ENCODE measurements around the gene ZBTB42. TPM values are rescaled to one million over a fixed set of nuclear protein-coding genes. Genes with fewer than 3 reads are reported as not detected.

ZBTB42 gene
- total and polyA plus RNA-seq, 2 of the 13 experiments (the other 11 are each of a cell fraction or from before 2014, with no cell fraction given) = 2.8 to 4.2 TPM

- TF ChIP-seq SKIL (CRISPR knock-in tag; IDR thresholded peaks at IDR 0.05; ENCODE audit: borderline replicate concordance) = no peak
These were observed 18.7 kb upstream of the ZBTB42 start (continued) for GRCh38 chr14:104782086-104782807.

- Histone ChIP-seq H3K9me3 (ENCODE audit: low read length) (no peaks in the 10 kb centered on the region), H4K20me1 (ENCODE audit: insufficient read depth, low read length) (0 out of 2 replicates have a peak, but pooled peaks cover under 1% of the 10 kb centered on the region), H3K4me2 (ENCODE audit: low read depth, low read length) (no peak overlapping the region), H3K9ac (ENCODE audit: insufficient read depth, low read depth, low read length) (no peak overlapping the region), H3K27me3 (ENCODE audit: control insufficient read depth in 1 of 2, insufficient read depth in 2 of 2, low read length in 2 of 2) (no peaks in the 10 kb centered on the region), H2AFZ (ENCODE audit: low read length) (no peak overlapping the region), H3K36me3 (replicated peaks in 1 of 2; ENCODE audit: control insufficient read depth in 1 of 2, insufficient read depth in 2 of 2, low read length in 2 of 2) (peaks cover 12 to 14% of the 10 kb centered on the region in 2 experiments; a peak in 2 of 5 replicates), H3K79me2 (ENCODE audit: insufficient read depth, low read length) (no peaks in the 10 kb centered on the region), H3K27ac (ENCODE audit: extremely low read length, insufficient read depth, low read length) (no peak overlapping the region), H3K4me1 (ENCODE audit: insufficient read depth, low read length) (peaks cover 2% of the 10 kb centered on the region), H3K4me3 (replicated peaks in 1 of 3; ENCODE audit: insufficient read depth in 1 of 3, low read depth in 2 of 3, low read length in 3 of 3) (no peak overlapping the region)
- in situ Hi-C loops (cut with HindIII; ENCODE audit: extremely low pct_ligation_motif_present, low pct_unique_long_range_greater_than_20kb) = no loop called here
- 80% methylated on average over 1 of the region's 13 CpGs for WGBS (ENCODE audit: low lambda C conversion rate)
- FAIRE-seq (no peak), ATAC-seq (no peak), DNase-seq (ENCODE audit: low spot score) (no peak)
- ChIA-PET CTCF (ENCODE audit: low intra/inter-chr PET ratio, low total read pairs) (no interaction called here), POLR2A (no interaction called here)
- intact Hi-C loops (cut with micrococcal nuclease; ENCODE audit: unreplicated experiment) = no loop called here
- BruUV-seq (replicated peaks) = no TSS peak
- TF ChIP-seq ZNF496 (CRISPR knock-in tag; IDR thresholded peaks at IDR 0.05; ENCODE audit: insufficient replicate concordance) = no peak
- TF ChIP-seq CAMTA2 (CRISPR knock-in tag; IDR thresholded peaks at IDR 0.05; ENCODE audit: borderline replicate concordance) = no peak
- TF ChIP-seq ZSCAN22 (CRISPR knock-in tag; IDR thresholded peaks at IDR 0.05) = no peak
- no peak for TF ChIP-seq ZNF234 (CRISPR knock-in tag; conservative IDR thresholded peaks at IDR 0.05)
- TF ChIP-seq ZNF260 (CRISPR knock-in tag; IDR thresholded peaks at IDR 0.05; ENCODE audit: borderline replicate concordance, low read depth) = no peak
- TF ChIP-seq EP300 (IDR thresholded peaks at IDR 0.05; ENCODE audit: low read depth in 2 of 2, low read length in 2 of 2) = no peak
- no peak for TF ChIP-seq EP300 (CRISPR knock-in tag; IDR thresholded peaks at IDR 0.05; ENCODE audit: borderline replicate concordance)
- TF ChIP-seq ZSCAN25 (CRISPR knock-in tag; IDR thresholded peaks at IDR 0.05) = no peak
- no peak for TF ChIP-seq BRCA1 (CRISPR knock-in tag; IDR thresholded peaks at IDR 0.05)
- no peak for TF ChIP-seq ZNF567 (CRISPR knock-in tag; IDR thresholded peaks at IDR 0.05; ENCODE audit: borderline replicate concordance)
- TF ChIP-seq HMGXB3 (CRISPR knock-in tag; IDR thresholded peaks at IDR 0.05; ENCODE audit: borderline replicate concordance) = no peak
- no peak for TF ChIP-seq AHR (CRISPR knock-in tag; IDR thresholded peaks at IDR 0.05)
- no peak for TF ChIP-seq FOXO1 (CRISPR knock-in tag; IDR thresholded peaks at IDR 0.05)
- TF ChIP-seq ZKSCAN1 (IDR thresholded peaks at IDR 0.05; ENCODE audit: low read length) = no peak
- TF ChIP-seq ZNF746 (CRISPR knock-in tag; IDR thresholded peaks at IDR 0.05) = no peak
- no peak for TF ChIP-seq SUZ12 (IDR thresholded peaks at IDR 0.05; ENCODE audit: low read depth, low read length)
- TF ChIP-seq KDM2A (CRISPR knock-in tag; IDR thresholded peaks at IDR 0.05; ENCODE audit: borderline replicate concordance, low read depth) = no peak
These were observed 18.1 kb upstream of the ZBTB42 start for GRCh38 chr14:104782808-104783139.

Data from HepG2 (cell line).